Activated CD8-positive, alpha-beta T cell treated with anti-CD3 and anti-CD28 coated beads for 36 hours (primary cell): ENCODE data around the gene EXOSC10. TPM values are rescaled to one million over a fixed set of nuclear protein-coding genes. Genes with fewer than 3 reads are reported as not detected.

Experiments used
- ATAC-seq: fragments of 200-7000 bp; cut with Tn5 transposase; one replicate; pipeline ENCODE4 v1.10.0; 2021; ENCODE audit warnings: mild to moderate bottlenecking, moderate library complexity
- CTCF ChIA-PET: fragments of 350-600 bp; sonication (Branson Sonifier 250); formaldehyde crosslinking; loops from one replicate; lab custom pipeline; 2021; ENCODE audit warnings: antibody characterized with exemption; lab: Charles Lee
- POLR2A ChIA-PET: fragments of 350-600 bp; sonication (Branson Sonifier 250); formaldehyde crosslinking; loops from one replicate; lab custom pipeline; 2021; ENCODE audit warnings: antibody characterized with exemption; lab: Charles Lee
- DNase-seq: peaks from one replicate; pipeline ENCODE4 v3.0.0-alpha.2; 2020
- H3K27ac Mint-ChIP-seq: one replicate; pipeline ENCODE4 v1.8.0; 2021; ENCODE audit warnings: mild to moderate bottlenecking, mixed read lengths
- H3K27me3 Mint-ChIP-seq: one replicate; pipeline ENCODE4 v1.8.0; 2021; ENCODE audit warnings: mixed read lengths
- H3K36me3 Mint-ChIP-seq: one replicate; pipeline ENCODE4 v1.8.0; 2021; ENCODE audit warnings: low read depth, mixed read lengths
- H3K4me1 Mint-ChIP-seq: one replicate; pipeline ENCODE4 v1.8.0; 2021; ENCODE audit warnings: low read depth, mixed read lengths
- H3K4me3 Mint-ChIP-seq: one replicate; pipeline ENCODE4 v1.8.0; 2021; ENCODE audit warnings: mild to moderate bottlenecking, moderate library complexity, mixed read lengths
- H3K9me3 Mint-ChIP-seq: one replicate; pipeline ENCODE4 v1.8.0; 2021; ENCODE audit warnings: mixed read lengths
- intact Hi-C: fragments of 100-400 bp; cut with micrococcal nuclease; formaldehyde crosslinking; loops from one replicate; pipeline ENCODE4 v1.10.0; 2022
- total RNA-seq, 2 experiments: library from RNA; stranded (reverse); gene quantifications; one replicate each; pipeline ENCODE4 v1.2.3, GENCODE V29; 2021
- TF ChIP-seq, protein P1 (sequence below): fragments of 200-600 bp; IDR thresholded peaks from one replicate; pipeline ENCODE4 v1.8.0; 2022; ENCODE audit warnings: antibody characterized with exemption, mild to moderate bottlenecking

EXOSC10 gene
- total RNA-seq, 2 experiments from 2014 or later: 66.6 to 69.8 TPM

DNA sequence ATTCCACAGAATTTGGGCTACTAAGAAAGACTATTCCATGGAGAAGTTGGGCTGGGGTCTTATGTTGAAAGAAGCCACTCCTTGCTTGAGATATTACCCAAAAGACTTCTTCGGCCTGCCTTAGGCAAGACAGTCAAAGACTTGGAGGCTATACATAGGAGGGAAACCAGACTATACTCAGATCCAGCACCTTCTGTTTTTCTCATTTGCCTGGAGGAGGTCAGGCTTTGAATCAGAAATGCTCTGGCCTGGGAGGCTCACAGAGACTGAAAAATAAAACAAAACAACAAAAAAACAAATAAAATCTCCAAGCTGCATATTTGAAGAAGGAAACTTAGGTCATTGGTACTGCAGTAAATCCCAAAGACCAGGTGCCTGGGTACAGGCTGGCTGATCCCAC lies 38.4 kb upstream of the EXOSC10 start:
- Mint-ChIP-seq H3K36me3 (peaks cover 14% of the 10 kb centered on the region), H3K27ac (no peak overlapping the region), H3K27me3 (no peaks in the 10 kb centered on the region), H3K4me1 (peaks cover 4% of the 10 kb centered on the region), H3K4me3 (no peak overlapping the region), H3K9me3 (no peaks in the 10 kb centered on the region)
- CTCF ChIA-PET: no interaction called here
- intact Hi-C loops: no loop called here
- DNase-seq: no peak
- ATAC-seq: no peak
- TF ChIP-seq, protein P1, sequence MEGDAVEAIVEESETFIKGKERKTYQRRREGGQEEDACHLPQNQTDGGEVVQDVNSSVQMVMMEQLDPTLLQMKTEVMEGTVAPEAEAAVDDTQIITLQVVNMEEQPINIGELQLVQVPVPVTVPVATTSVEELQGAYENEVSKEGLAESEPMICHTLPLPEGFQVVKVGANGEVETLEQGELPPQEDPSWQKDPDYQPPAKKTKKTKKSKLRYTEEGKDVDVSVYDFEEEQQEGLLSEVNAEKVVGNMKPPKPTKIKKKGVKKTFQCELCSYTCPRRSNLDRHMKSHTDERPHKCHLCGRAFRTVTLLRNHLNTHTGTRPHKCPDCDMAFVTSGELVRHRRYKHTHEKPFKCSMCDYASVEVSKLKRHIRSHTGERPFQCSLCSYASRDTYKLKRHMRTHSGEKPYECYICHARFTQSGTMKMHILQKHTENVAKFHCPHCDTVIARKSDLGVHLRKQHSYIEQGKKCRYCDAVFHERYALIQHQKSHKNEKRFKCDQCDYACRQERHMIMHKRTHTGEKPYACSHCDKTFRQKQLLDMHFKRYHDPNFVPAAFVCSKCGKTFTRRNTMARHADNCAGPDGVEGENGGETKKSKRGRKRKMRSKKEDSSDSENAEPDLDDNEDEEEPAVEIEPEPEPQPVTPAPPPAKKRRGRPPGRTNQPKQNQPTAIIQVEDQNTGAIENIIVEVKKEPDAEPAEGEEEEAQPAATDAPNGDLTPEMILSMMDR: no peak
- POLR2A ChIA-PET: no interaction called here

DNA sequence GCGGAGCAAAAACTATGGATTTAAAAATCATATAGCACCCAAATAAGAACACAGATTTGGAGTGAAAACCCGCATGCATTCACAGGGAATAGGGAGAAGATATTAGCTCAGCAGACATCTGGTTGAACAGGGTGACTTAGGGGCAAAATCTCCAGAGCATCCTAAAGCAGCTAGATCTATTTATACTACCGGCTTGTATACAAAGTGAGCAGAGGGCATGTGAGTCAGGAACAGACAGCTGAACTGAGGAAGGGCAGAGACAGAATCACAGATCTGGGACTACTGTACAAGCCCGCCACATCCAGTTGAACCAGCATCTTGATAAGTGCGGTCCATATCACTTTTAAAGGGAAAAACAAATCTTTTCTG lies 35.2 kb upstream of the EXOSC10 start:
- ATAC-seq (no peak), DNase-seq (no peak)
- H3K27ac Mint-ChIP-seq: no peak overlapping the region
- no peak overlapping the region for H3K4me3 Mint-ChIP-seq
- no peaks in the 10 kb centered on the region for H3K9me3 Mint-ChIP-seq
- TF ChIP-seq, protein P1: no peak
- peaks cover 29% of the 10 kb centered on the region for H3K36me3 Mint-ChIP-seq
- ChIA-PET POLR2A (no interaction called here), CTCF (interaction anchor here (1.4 kb wide), 1 partner anchor 97 kb away, joined by 3 read pairs; no protein-coding TSS in a partner anchor)
- intact Hi-C loops: no loop called here
- H3K4me1 Mint-ChIP-seq: no peaks in the 10 kb centered on the region
- no peaks in the 10 kb centered on the region for H3K27me3 Mint-ChIP-seq

DNA sequence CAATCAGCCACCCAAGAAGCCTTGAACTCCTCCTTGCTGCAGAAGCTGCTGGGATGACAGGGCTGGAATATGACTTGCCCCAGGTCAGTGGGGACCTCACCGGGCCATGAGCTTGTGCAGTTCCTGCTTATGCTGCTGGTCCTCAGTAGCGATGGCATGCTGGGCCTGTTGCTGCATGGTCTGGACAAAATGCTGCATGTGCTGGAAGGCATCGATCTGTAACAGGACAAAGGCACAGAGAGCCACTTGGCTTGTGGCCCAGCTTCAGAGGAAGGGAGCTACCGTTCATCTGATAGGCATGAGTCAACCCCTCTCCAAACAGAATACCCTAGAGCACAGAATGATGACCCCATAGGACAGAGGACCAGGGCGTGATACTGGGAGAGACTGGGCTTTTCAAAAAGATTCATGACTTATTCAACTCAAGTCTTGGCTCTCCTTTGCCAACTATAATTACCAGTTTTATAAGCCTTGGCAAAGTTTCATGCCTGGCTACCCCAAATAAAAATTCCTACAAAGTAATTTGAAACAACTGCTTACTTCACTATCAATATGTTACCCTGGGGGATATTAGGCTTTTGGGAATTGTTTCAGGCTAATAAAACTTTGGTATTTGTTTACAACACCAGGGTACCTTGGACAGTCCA lies 34.7 kb upstream of the EXOSC10 start:
- Mint-ChIP-seq H3K4me1 (no peaks in the 10 kb centered on the region), H3K36me3 (peaks cover 31% of the 10 kb centered on the region), H3K27me3 (no peaks in the 10 kb centered on the region), H3K4me3 (no peak overlapping the region), H3K27ac (no peak overlapping the region), H3K9me3 (no peaks in the 10 kb centered on the region)
- ChIA-PET POLR2A (no interaction called here), CTCF (no interaction called here)
- intact Hi-C loops: no loop called here
- ATAC-seq: no peak
- TF ChIP-seq, protein P1: no peak
- no peak for DNase-seq

DNA sequence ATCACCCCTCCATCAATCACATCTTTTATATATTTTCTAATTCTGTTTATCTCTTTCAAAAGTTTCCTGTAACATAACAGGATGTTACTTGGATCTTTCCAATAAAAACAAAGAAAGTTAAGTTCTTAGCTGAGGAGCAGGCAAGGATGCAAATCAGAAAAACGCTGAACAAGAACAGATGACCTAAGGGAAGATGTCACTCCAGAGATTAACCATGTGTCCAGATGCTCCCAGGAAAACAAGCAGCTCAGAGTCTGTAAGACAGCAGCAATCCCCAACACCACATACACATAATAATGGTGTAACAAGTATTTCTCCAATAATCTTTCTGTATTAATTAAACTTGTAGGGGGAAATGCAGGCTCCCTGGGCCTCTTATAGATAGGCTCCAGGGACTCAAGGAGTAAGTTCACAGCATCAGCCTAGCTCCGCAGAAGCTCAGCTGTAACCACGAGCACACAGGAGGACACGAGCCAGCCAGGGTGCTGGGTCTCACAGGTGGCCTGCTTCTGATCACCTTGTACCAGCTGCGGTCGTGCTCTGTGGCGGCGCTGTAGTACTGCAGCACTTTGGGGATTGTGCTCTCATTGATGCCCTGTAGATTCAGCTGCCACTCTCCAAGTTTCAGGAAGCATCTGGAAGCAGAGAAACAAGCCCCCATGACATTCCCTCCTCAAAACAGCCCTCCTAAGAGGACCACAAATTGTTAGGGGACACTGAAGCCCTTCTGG lies 33.1 kb upstream of the EXOSC10 start:
- ChIA-PET CTCF (interaction anchor here (2.3 kb wide), 1 partner anchor 95 kb away, joined by 14 read pairs; no protein-coding TSS in a partner anchor), POLR2A (interaction anchor here (0.6 kb wide), 1 partner anchor 25 kb away, joined by 3 read pairs; no protein-coding TSS in a partner anchor)
- H3K27me3 Mint-ChIP-seq: no peaks in the 10 kb centered on the region
- no peak overlapping the region for H3K4me3 Mint-ChIP-seq
- no peak for DNase-seq
- intact Hi-C loops: no loop called here
- no peak overlapping the region for H3K27ac Mint-ChIP-seq
- TF ChIP-seq, protein P1: no peak
- peaks cover 35% of the 10 kb centered on the region for H3K36me3 Mint-ChIP-seq
- H3K9me3 Mint-ChIP-seq: no peaks in the 10 kb centered on the region
- H3K4me1 Mint-ChIP-seq: no peaks in the 10 kb centered on the region
- no peak for ATAC-seq

DNA sequence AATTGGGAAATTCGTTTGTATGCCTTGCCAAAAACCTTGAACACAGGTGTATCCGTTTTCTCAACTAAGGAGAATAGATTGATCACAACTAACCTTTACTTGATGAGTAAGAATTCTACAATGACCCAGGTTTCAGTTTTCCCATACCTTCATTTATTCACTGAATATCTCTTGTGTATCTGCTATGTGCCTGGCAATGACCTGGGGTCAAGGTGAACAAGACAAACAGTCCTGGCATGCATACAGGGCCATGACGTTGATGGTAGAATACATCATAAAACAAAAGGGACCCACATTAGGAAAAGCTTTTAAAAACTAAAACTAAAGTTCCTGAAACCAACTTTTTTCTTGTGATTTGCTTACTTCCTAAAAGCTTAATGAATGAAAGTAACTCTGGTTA lies 32.1 kb upstream of the EXOSC10 start:
- ChIA-PET POLR2A (no interaction called here), CTCF (interaction anchor here (2.3 kb wide), 1 partner anchor 94 kb away, joined by 14 read pairs; no protein-coding TSS in a partner anchor)
- no peak for ATAC-seq
- H3K27ac Mint-ChIP-seq: no peak overlapping the region
- TF ChIP-seq, protein P1: no peak
- DNase-seq: no peak
- H3K36me3 Mint-ChIP-seq: peaks cover 40% of the 10 kb centered on the region
- H3K4me1 Mint-ChIP-seq: no peaks in the 10 kb centered on the region
- H3K27me3 Mint-ChIP-seq: no peaks in the 10 kb centered on the region
- H3K4me3 Mint-ChIP-seq: no peak overlapping the region
- no peaks in the 10 kb centered on the region for H3K9me3 Mint-ChIP-seq
- intact Hi-C loops: no loop called here
